Keratinocyte (primary cell): Measurements from ENCODE around the gene NFAT5. TPM values are rescaled to one million over a fixed set of nuclear protein-coding genes. Genes with fewer than 3 reads are reported as not detected.
"Not testable (repeated sequence)": the region's sequence is repeated elsewhere in the genome, so short reads cannot be mapped to it uniquely, and the experiment has no call there.

Experiments
- DNase-seq: peaks from one replicate; pipeline ENCODE4 v3.0.0-alpha.2; 2011; ENCODE audit warnings: low read depth, missing footprints, low spot score
- FAIRE-seq: peaks from 2 replicates; lab custom pipeline; 2011; peaks lifted over from hg19 to GRCh38; lab: Jason Lieb, UNC
- H2AFZ ChIP-seq: 2 replicates; pipeline ENCODE4 v1.6.0; 2012; ENCODE audit warnings: low read length, control low read depth, inconsistent platforms; ENCODE audit not compliant: control insufficient read depth
- H3K27ac ChIP-seq: 2 replicates; pipeline ENCODE4 v1.5.1; 2011; ENCODE audit warnings: low read length; ENCODE audit not compliant: control insufficient read depth, insufficient read depth
- H3K27me3 ChIP-seq: 3 replicates; pipeline ENCODE4 v1.6.0; 2011; ENCODE audit warnings: low read length; ENCODE audit not compliant: control insufficient read depth, insufficient read depth; ENCODE audit errors: extremely low read depth
- H3K36me3 ChIP-seq, 2 experiments: 2 replicates in 1 of 2; 3 replicates in 1 of 2; pipeline ENCODE4 v1.5.1; 2011; ENCODE audit warnings: low read length in 2 of 2, mild to moderate bottlenecking in 1 of 2; ENCODE audit not compliant: control insufficient read depth in 2 of 2, insufficient read depth in 2 of 2; ENCODE audit errors: extremely low read depth in 1 of 2
- H3K4me1 ChIP-seq: 3 replicates; pipeline ENCODE4 v1.5.1; 2011; ENCODE audit warnings: low read length; ENCODE audit not compliant: control insufficient read depth, insufficient read depth; ENCODE audit errors: extremely low read depth
- H3K4me2 ChIP-seq: 3 replicates; pipeline ENCODE4 v1.6.0; 2011; ENCODE audit warnings: low read depth, low read length; ENCODE audit not compliant: control insufficient read depth, insufficient read depth; ENCODE audit errors: extremely low read depth
- H3K4me3 ChIP-seq, 3 experiments: fragments of 200-600 bp in 1 of 3; sonication (generic) in 1 of 3; 2 replicates in 2 of 3; 3 replicates in 1 of 3; pipeline ENCODE4 v1.5.1; 2011 to 2016; ENCODE audit warnings: low read length in 3 of 3, mild to moderate bottlenecking in 3 of 3, control low read depth in 2 of 3, inconsistent platforms in 1 of 3, low read depth in 1 of 3, mixed read lengths in 1 of 3, mixed run types in 1 of 3, moderate library complexity in 1 of 3; ENCODE audit not compliant: control insufficient read depth in 2 of 3, insufficient read depth in 2 of 3; ENCODE audit errors: extremely low read depth in 1 of 3
- H3K79me2 ChIP-seq: 2 replicates; pipeline ENCODE4 v1.6.0; 2012; ENCODE audit warnings: low read length; ENCODE audit not compliant: control insufficient read depth, insufficient read depth
- H3K9ac ChIP-seq: 3 replicates; pipeline ENCODE4 v1.6.0; 2011; ENCODE audit warnings: low read length; ENCODE audit not compliant: control insufficient read depth, insufficient read depth; ENCODE audit errors: extremely low read depth
- H3K9me1 ChIP-seq: 3 replicates; pipeline ENCODE4 v1.6.0; 2011; ENCODE audit warnings: low read length; ENCODE audit not compliant: control insufficient read depth, insufficient read depth; ENCODE audit errors: extremely low read depth
- H3K9me3 ChIP-seq: 2 replicates; pipeline ENCODE4 v1.5.1; 2012; ENCODE audit warnings: low read depth, low read length; ENCODE audit not compliant: control insufficient read depth
- H4K20me1 ChIP-seq: 3 replicates; pipeline ENCODE4 v1.6.0; 2011; ENCODE audit warnings: low read length; ENCODE audit not compliant: control insufficient read depth, insufficient read depth; ENCODE audit errors: extremely low read depth
- EZH2 ChIP-seq: IDR thresholded peaks from one replicate; pipeline ENCODE4 v1.6.1; 2012; ENCODE audit warnings: inconsistent platforms, mild to moderate bottlenecking, low read length, moderate library complexity
- dilution Hi-C: fragments of 300-500 bp; cut with MboI; formaldehyde crosslinking; loops from one replicate; pipeline ENCODE4 v1.7.0; 2020; ENCODE audit warnings: low sequenced_read_pairs; ENCODE audit not compliant: extremely low pct_ligation_motif_present
- polyA plus RNA-seq, 5 experiments: library from polyadenylated mRNA; depleted of rRNA in 3 of 5; stranded (reverse) in 3 of 5; stranded (forward) in 1 of 5; unstranded in 1 of 5; fragments of >200 nt; gene quantifications; 1 replicate in 1 of 5; 2 replicates in 3 of 5; 3 replicates in 1 of 5; pipeline versions ENCODE4 v1.2.1 to v1.2.3, GENCODE V29; 2011 to 2012; ENCODE audit warnings: missing spikeins in 2 of 5, low read depth in 1 of 5, low replicate concordance in 1 of 5
- TF ChIP-seq, protein P1 (sequence below), 3 experiments: IDR thresholded peaks in 1 of 3; conservative IDR thresholded peaks in 1 of 3; optimal IDR thresholded peaks in 1 of 3; 2 replicates in 2 of 3; 3 replicates in 1 of 3; pipeline versions ENCODE3 to v1.5.1; 2011; ENCODE audit warnings: low read length in 3 of 3, mild to moderate bottlenecking in 3 of 3, moderate library complexity in 2 of 3, control low read depth in 1 of 3, inconsistent platforms in 1 of 3; ENCODE audit not compliant: insufficient read depth in 2 of 3; ENCODE audit errors: extremely low read depth in 1 of 3

NFAT5 gene
- polyA plus RNA-seq, 1 donor (not counting 4 experiments of a cell fraction or from before 2014, with no cell fraction given) = 24.9 TPM

DNA sequence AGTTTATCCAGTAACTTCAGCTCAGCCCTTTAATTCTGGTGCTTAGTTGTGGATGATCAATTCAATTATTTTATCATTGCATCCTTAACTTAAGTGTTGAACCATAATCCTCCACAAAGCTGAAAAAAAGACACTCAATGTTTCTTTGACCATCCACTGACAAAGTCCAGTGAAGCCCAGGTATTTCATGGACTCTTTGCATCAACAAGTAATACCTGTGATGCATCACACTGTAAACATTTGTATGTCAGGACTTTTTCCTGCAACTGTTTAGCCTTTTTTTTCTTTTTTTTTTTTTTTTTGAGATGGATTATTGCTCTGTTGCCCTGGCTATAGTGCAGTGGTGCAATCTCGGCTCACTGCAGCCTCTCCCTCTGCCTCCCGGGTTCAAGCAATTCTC, 6.6 kb upstream of the NFAT5 start:
- Histone ChIP-seq H3K9me3 (no peaks in the 10 kb centered on the region), H3K4me2 (no peak overlapping the region), H3K27ac (no peak overlapping the region), H3K27me3 (no peaks in the 10 kb centered on the region), H3K4me3 (no peak overlapping the region), H3K9me1 (no peaks in the 10 kb centered on the region), H3K9ac (no peak overlapping the region), H2AFZ (no peak overlapping the region), H3K79me2 (no peaks in the 10 kb centered on the region), H3K4me1 (peaks cover 6% of the 10 kb centered on the region), H4K20me1 (no peaks in the 10 kb centered on the region), H3K36me3 (no peaks in the 10 kb centered on the region)
- TF ChIP-seq, protein P1, sequence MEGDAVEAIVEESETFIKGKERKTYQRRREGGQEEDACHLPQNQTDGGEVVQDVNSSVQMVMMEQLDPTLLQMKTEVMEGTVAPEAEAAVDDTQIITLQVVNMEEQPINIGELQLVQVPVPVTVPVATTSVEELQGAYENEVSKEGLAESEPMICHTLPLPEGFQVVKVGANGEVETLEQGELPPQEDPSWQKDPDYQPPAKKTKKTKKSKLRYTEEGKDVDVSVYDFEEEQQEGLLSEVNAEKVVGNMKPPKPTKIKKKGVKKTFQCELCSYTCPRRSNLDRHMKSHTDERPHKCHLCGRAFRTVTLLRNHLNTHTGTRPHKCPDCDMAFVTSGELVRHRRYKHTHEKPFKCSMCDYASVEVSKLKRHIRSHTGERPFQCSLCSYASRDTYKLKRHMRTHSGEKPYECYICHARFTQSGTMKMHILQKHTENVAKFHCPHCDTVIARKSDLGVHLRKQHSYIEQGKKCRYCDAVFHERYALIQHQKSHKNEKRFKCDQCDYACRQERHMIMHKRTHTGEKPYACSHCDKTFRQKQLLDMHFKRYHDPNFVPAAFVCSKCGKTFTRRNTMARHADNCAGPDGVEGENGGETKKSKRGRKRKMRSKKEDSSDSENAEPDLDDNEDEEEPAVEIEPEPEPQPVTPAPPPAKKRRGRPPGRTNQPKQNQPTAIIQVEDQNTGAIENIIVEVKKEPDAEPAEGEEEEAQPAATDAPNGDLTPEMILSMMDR (optimal IDR thresholded peaks at IDR 0.05 in 1 of 3, IDR thresholded peaks at IDR 0.05 in 1 of 3, conservative IDR thresholded peaks at IDR 0.05 in 1 of 3; ENCODE audit: extremely low read depth in 1 of 3, insufficient read depth in 2 of 3, low read length in 3 of 3) = no peak
- TF ChIP-seq EZH2 = no peak
- FAIRE-seq = no peak
- no peak for DNase-seq
- dilution Hi-C loops = no loop called here

DNA sequence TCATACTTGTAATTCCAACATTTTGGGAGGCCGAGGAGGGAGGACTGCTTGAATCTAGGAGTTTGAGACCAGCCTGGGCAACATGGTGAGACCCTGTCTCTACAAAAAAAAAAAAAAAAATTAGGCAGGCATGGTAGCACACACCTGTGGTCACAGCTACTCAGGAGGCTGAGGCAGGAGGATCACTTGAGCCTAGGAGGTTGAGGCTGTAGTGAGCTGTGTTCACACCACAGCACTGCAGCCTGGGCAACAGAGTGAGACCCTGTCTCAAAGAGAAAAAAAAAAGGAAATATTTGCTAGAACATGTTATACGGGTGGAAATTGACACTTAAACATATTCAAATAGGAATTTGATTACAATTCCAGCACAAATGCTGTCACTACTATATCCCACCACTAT, 4.4 kb upstream of the NFAT5 start:
- H3K27ac ChIP-seq, H3K36me3 ChIP-seq, DNase-seq, H3K9ac ChIP-seq, H3K9me3 ChIP-seq, H4K20me1 ChIP-seq, dilution Hi-C loops, H3K9me1 ChIP-seq, H3K27me3 ChIP-seq, H3K4me3 ChIP-seq, H3K4me2 ChIP-seq, FAIRE-seq, H2AFZ ChIP-seq: not testable (repeated sequence)
- Histone ChIP-seq H3K4me1 (peaks cover 10% of the 10 kb centered on the region), H3K79me2 (peaks cover 13% of the 10 kb centered on the region)

DNA sequence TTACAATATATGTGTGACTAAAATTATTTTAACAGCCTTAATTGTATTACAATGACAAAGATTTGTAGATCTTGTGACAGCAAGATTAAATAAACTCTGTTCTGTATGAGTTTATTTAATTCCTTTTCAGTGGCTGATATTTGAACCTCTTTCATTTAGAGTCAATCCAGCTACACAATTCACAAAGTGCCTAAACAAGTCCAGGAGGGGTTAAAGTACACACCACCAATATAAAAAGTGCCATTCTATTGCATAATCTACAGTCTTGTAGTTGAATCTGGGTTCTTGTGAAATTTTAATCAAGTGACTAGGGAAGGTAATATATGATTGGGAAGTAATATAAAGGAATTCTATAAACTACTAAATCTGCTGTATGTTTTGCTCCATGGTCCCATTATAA, 3.9 kb upstream of the NFAT5 start:
- Histone ChIP-seq H3K27ac (no peak overlapping the region), H3K9me1 (no peaks in the 10 kb centered on the region), H4K20me1 (no peaks in the 10 kb centered on the region), H3K4me2 (no peak overlapping the region), H2AFZ (no peak overlapping the region), H3K4me1 (peaks cover 10% of the 10 kb centered on the region), H3K79me2 (peaks cover 19% of the 10 kb centered on the region), H3K4me3 (no peak overlapping the region), H3K9me3 (no peaks in the 10 kb centered on the region), H3K9ac (no peak overlapping the region), H3K36me3 (no peaks in the 10 kb centered on the region), H3K27me3 (no peaks in the 10 kb centered on the region)
- dilution Hi-C loops = no loop called here
- FAIRE-seq = no peak
- no peak for DNase-seq
- no peak for TF ChIP-seq EZH2
- TF ChIP-seq, protein P1 (optimal IDR thresholded peaks at IDR 0.05 in 1 of 3, IDR thresholded peaks at IDR 0.05 in 1 of 3, conservative IDR thresholded peaks at IDR 0.05 in 1 of 3; ENCODE audit: extremely low read depth in 1 of 3, insufficient read depth in 2 of 3, low read length in 3 of 3) = no peak
